ENCODE data around the gene SFTPA1. TPM values are rescaled to one million over a fixed set of nuclear protein-coding genes. Genes with fewer than 3 reads are reported as not detected.
"Not testable (repeated sequence)": the region's sequence is repeated elsewhere in the genome, so short reads cannot be mapped to it uniquely, and the experiment has no call there.

Gene SFTPA1
- total and polyA plus RNA-seq, 8 donors: 0.75 to 525 (median 1.4) TPM; not detected in 3

- no peaks in the 10 kb centered on the region for H3K9me3 ChIP-seq
- no peaks in the 10 kb centered on the region for H3K36me3 ChIP-seq
- no peaks in the 10 kb centered on the region for H3K4me1 ChIP-seq
- H3K27ac ChIP-seq: no peak overlapping the region
- intact Hi-C loops (cut with DNase I; ENCODE audit: low total_unique reads): no loop called here
- no peak overlapping the region for H3K4me3 ChIP-seq
- TF ChIP-seq EP300 (IDR thresholded peaks at IDR 0.05) (no peak), POLR2AphosphoS5 (IDR thresholded peaks at IDR 0.05) (no peak), POLR2A (IDR thresholded peaks at IDR 0.05) (no peak), CTCF (IDR thresholded peaks at IDR 0.05) (no peak)
- peaks cover 0 to 6% (median 0%) of the 10 kb centered on the region in 3 donors for H3K27me3 ChIP-seq
- WGBS, 5 donors: 69 to 80% (median 76%) methylated on average over 11 of the region's 11 CpGs
- no peak for DNase-seq
Observed at GRCh38 chr10:79585870-79586527, 24.7 kb upstream of the SFTPA1 start.

GRCh38 chr10:79586933-79587332 is 23.8 kb upstream of the SFTPA1 start:
- Histone ChIP-seq H3K4me3 (no peak overlapping the region), H3K9me3 (no peaks in the 10 kb centered on the region), H3K27me3 (peaks cover 0 to 6% (median 0%) of the 10 kb centered on the region in 3 donors), H3K27ac (no peak overlapping the region), H3K36me3 (no peaks in the 10 kb centered on the region), H3K4me1 (no peaks in the 10 kb centered on the region)
- DNase-seq: no peak
- no peak for TF ChIP-seq CTCF (IDR thresholded peaks at IDR 0.05)
- no peak for TF ChIP-seq EP300 (IDR thresholded peaks at IDR 0.05)
- TF ChIP-seq POLR2AphosphoS5 (IDR thresholded peaks at IDR 0.05): no peak
- no peak for TF ChIP-seq POLR2A (IDR thresholded peaks at IDR 0.05)
- 28 to 54% (median 41%) methylated on average over 2 of the region's 2 CpGs for WGBS, 5 donors
- intact Hi-C loops (cut with DNase I; ENCODE audit: low total_unique reads): no loop called here

GRCh38 chr10:79588800-79589199 is 21.9 kb upstream of the SFTPA1 start:
- Histone ChIP-seq H3K36me3 (no peaks in the 10 kb centered on the region), H3K27me3 (peaks cover 0 to 6% (median 0%) of the 10 kb centered on the region in 3 donors), H3K4me3 (no peak overlapping the region), H3K27ac (no peak overlapping the region), H3K9me3 (no peaks in the 10 kb centered on the region), H3K4me1 (no peaks in the 10 kb centered on the region)
- TF ChIP-seq CTCF (IDR thresholded peaks at IDR 0.05) (no peak), EP300 (IDR thresholded peaks at IDR 0.05) (no peak), POLR2A (IDR thresholded peaks at IDR 0.05) (no peak), POLR2AphosphoS5 (IDR thresholded peaks at IDR 0.05) (no peak)
- intact Hi-C loops (cut with DNase I; ENCODE audit: low total_unique reads): no loop called here
- no peak for DNase-seq

- Histone ChIP-seq H3K27ac (no peak overlapping the region), H3K9me3 (peaks cover 0 to 16% (median 10%) of the 10 kb centered on the region in 4 donors), H3K36me3 (no peaks in the 10 kb centered on the region), H3K27me3 (peaks cover 0 to 6% (median 0%) of the 10 kb centered on the region in 3 donors), H3K4me3 (no peak overlapping the region), H3K4me1 (no peaks in the 10 kb centered on the region)
- DNase-seq: no peak
- WGBS, 5 donors: 68 to 83% (median 76%) methylated on average over 1 of the region's 1 CpG
- TF ChIP-seq POLR2A (IDR thresholded peaks at IDR 0.05) (no peak), EP300 (IDR thresholded peaks at IDR 0.05) (no peak), CTCF (IDR thresholded peaks at IDR 0.05) (no peak), POLR2AphosphoS5 (IDR thresholded peaks at IDR 0.05) (no peak)
- intact Hi-C loops (cut with DNase I; ENCODE audit: low total_unique reads): no loop called here
Observed at GRCh38 chr10:79593377-79593776, 17.4 kb upstream of the SFTPA1 start.

- H3K27ac ChIP-seq; H3K36me3 ChIP-seq; DNase-seq; intact Hi-C loops (cut with DNase I; ENCODE audit: low total_unique reads); H3K4me1 ChIP-seq; H3K27me3 ChIP-seq; H3K4me3 ChIP-seq: not testable (repeated sequence)
- 74 to 94% (median 86%) methylated on average over 3 of the region's 3 CpGs for WGBS, 5 donors
- H3K9me3 ChIP-seq: peaks cover 0 to 20% (median 13%) of the 10 kb centered on the region in 4 donors
Observed at GRCh38 chr10:79594565-79594964, 16.2 kb upstream of the SFTPA1 start.

Data from stomach (tissue), 9 donors.